Measurements from ENCODE around the gene MYCBP2. TPM values are rescaled to one million over a fixed set of nuclear protein-coding genes. Genes with fewer than 3 reads are reported as not detected.

Gene MYCBP2
- polyA plus RNA-seq (2011; rRNA removed) (22.9 and 37.6 TPM in 2 replicates), polyA minus RNA-seq (2011; rRNA and poly(A)+ RNA removed) (60.9 and 75.8 TPM in 2 replicates)

GRCh38 chr13:77326905-77327604, at the start of gene MYCBP2:
Gene MYCBP2, minus strand, starts transcription at chr13:77327094. Its CDS starts 319 bp downstream, at chr13:77326775.
- ChIA-PET POLR2A (interaction anchor here (0.6 kb wide), 1 partner anchor 300 kb away, joined by 3 read pairs; no protein-coding TSS in a partner anchor), CTCF (interaction anchor here (1.1 to 2.6 kb wide), 3 partner anchors 8 to 21 kb away, joined by 3 to 8 read pairs (median 6); no protein-coding TSS in a partner anchor)
- H3K4me3 ChIP-seq (ENCODE audit: low read depth, low read length) = peak within 1 kb of the TSS; percentile 83
- no peaks in the 10 kb centered on the region for H3K36me3 ChIP-seq (ENCODE audit: control insufficient read depth, insufficient read depth, low read length)
- H3K27me3 ChIP-seq (ENCODE audit: control insufficient read depth, insufficient read depth, low read length) = no peaks in the 10 kb centered on the region
- TF ChIP-seq, protein P1, sequence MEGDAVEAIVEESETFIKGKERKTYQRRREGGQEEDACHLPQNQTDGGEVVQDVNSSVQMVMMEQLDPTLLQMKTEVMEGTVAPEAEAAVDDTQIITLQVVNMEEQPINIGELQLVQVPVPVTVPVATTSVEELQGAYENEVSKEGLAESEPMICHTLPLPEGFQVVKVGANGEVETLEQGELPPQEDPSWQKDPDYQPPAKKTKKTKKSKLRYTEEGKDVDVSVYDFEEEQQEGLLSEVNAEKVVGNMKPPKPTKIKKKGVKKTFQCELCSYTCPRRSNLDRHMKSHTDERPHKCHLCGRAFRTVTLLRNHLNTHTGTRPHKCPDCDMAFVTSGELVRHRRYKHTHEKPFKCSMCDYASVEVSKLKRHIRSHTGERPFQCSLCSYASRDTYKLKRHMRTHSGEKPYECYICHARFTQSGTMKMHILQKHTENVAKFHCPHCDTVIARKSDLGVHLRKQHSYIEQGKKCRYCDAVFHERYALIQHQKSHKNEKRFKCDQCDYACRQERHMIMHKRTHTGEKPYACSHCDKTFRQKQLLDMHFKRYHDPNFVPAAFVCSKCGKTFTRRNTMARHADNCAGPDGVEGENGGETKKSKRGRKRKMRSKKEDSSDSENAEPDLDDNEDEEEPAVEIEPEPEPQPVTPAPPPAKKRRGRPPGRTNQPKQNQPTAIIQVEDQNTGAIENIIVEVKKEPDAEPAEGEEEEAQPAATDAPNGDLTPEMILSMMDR (IDR thresholded peaks at IDR 0.05; ENCODE audit: insufficient read depth, low read depth, low read length) = no peak
- DNase-seq (ENCODE audit: low read depth) = peak; percentile 79

GRCh38 chr13:77375560-77376108, 48.7 kb upstream of the MYCBP2 start:
- ChIA-PET POLR2A (no interaction called here), CTCF (no interaction called here)
- TF ChIP-seq, protein P1 (IDR thresholded peaks at IDR 0.05; ENCODE audit: insufficient read depth, low read depth, low read length) = no peak
- H3K4me3 ChIP-seq (ENCODE audit: low read depth, low read length) = no peak overlapping the region
- DNase-seq (ENCODE audit: low read depth) = no peak
- no peaks in the 10 kb centered on the region for H3K36me3 ChIP-seq (ENCODE audit: control insufficient read depth, insufficient read depth, low read length)
- H3K27me3 ChIP-seq (ENCODE audit: control insufficient read depth, insufficient read depth, low read length) = no peaks in the 10 kb centered on the region

DNA sequence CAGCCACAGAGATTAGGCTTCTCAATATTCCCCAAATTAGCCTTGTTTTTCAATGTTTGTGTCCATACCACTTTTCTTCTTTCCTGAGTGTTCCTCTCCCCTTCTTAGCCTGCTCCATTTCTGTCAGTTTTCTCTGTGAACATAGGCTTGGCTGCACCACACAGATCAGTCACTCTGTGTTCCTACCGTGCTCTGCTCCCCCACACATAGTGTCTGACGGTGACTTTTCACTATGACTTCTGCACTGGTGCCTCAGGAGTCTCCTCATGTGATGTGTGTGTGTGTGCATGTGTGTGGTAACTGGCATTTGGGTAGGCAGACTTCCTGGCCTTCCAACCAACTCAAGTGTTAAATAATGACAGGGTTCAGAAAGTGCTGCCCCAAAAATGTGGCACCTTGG, 47.9 kb upstream of the MYCBP2 start:
- CTCF ChIA-PET = no interaction called here
- no peaks in the 10 kb centered on the region for H3K27me3 ChIP-seq (ENCODE audit: control insufficient read depth, insufficient read depth, low read length)
- TF ChIP-seq, protein P1 (IDR thresholded peaks at IDR 0.05; ENCODE audit: insufficient read depth, low read depth, low read length) = no peak
- no peaks in the 10 kb centered on the region for H3K36me3 ChIP-seq (ENCODE audit: control insufficient read depth, insufficient read depth, low read length)
- no peak for DNase-seq (ENCODE audit: low read depth)
- POLR2A ChIA-PET = no interaction called here
- H3K4me3 ChIP-seq (ENCODE audit: low read depth, low read length) = no peak overlapping the region

DNA sequence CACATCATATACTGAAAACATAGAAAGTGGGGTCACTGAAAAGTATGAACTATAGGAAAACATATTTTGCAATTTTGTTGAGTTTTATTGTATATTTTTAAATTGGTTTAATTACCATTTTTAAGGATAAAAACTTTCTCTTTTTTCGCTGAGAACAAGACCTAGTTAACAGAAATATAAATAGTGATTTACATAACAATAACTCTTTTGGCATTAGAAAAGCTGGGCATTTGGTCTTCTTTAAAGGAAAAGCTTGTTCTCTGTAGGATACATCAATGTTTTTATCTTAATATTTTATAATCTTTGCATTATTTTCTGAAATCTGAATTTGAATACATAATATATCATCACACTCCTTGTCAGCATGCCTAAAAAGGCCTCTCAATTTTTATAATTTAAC, 47.4 kb upstream of the MYCBP2 start:
- no peak overlapping the region for H3K4me3 ChIP-seq (ENCODE audit: low read depth, low read length)
- POLR2A ChIA-PET = no interaction called here
- H3K27me3 ChIP-seq (ENCODE audit: control insufficient read depth, insufficient read depth, low read length) = no peaks in the 10 kb centered on the region
- no peak for DNase-seq (ENCODE audit: low read depth)
- CTCF ChIA-PET = no interaction called here
- no peaks in the 10 kb centered on the region for H3K36me3 ChIP-seq (ENCODE audit: control insufficient read depth, insufficient read depth, low read length)
- TF ChIP-seq, protein P1 (IDR thresholded peaks at IDR 0.05; ENCODE audit: insufficient read depth, low read depth, low read length) = no peak

- Histone ChIP-seq H3K4me3 (ENCODE audit: low read depth, low read length) (no peak overlapping the region), H3K36me3 (ENCODE audit: control insufficient read depth, insufficient read depth, low read length) (no peaks in the 10 kb centered on the region), H3K27me3 (ENCODE audit: control insufficient read depth, insufficient read depth, low read length) (no peaks in the 10 kb centered on the region)
- TF ChIP-seq, protein P1 (IDR thresholded peaks at IDR 0.05; ENCODE audit: insufficient read depth, low read depth, low read length) = no peak
- ChIA-PET CTCF (no interaction called here), POLR2A (no interaction called here)
- DNase-seq (ENCODE audit: low read depth) = no peak
Measured at GRCh38 chr13:77373502-77373901, 46.6 kb upstream of the MYCBP2 start.

All from BJ (cell line).